IPS DF 6.9 (cell line): Measurements from ENCODE around the gene MAEA.
"Not testable (repeated sequence)": the region's sequence is repeated elsewhere in the genome, so short reads cannot be mapped to it uniquely, and the experiment has no call there.

Experiments used
- DNase-seq: peaks from one replicate; pipeline ENCODE4 v3.0.0-alpha.2; 2013; ENCODE audit warnings: low read depth, low spot score
- H3K27ac ChIP-seq: one replicate; pipeline ENCODE4 v1.5.1; 2013; ENCODE audit warnings: low read length, control low read depth
- H3K27me3 ChIP-seq: 2 replicates; pipeline ENCODE4 v1.6.1; 2013; ENCODE audit warnings: mild to moderate bottlenecking, low read length; ENCODE audit not compliant: control insufficient read depth, insufficient read depth
- H3K36me3 ChIP-seq: 2 replicates; pipeline ENCODE4 v1.6.1; 2013; ENCODE audit warnings: low read length; ENCODE audit not compliant: control insufficient read depth, insufficient read depth
- H3K4me1 ChIP-seq: 2 replicates; pipeline ENCODE4 v1.6.1; 2013; ENCODE audit warnings: low read length; ENCODE audit not compliant: control insufficient read depth, insufficient read depth
- H3K4me3 ChIP-seq: 2 replicates; pipeline ENCODE4 v1.5.1; 2013; ENCODE audit warnings: mild to moderate bottlenecking, low read length
- H3K9me3 ChIP-seq: 2 replicates; pipeline ENCODE4 v1.6.1; 2013; ENCODE audit warnings: low read length, inconsistent platforms; ENCODE audit not compliant: control insufficient read depth, insufficient read depth
- WGBS: extraction: QIAGEN DNeasy Blood & Tissue Kit; methylation state at CpG from one replicate; pipeline ENCODE4 v1.1.7; 2013; ENCODE audit warnings: mixed read lengths, missing lambda C conversion rate; ENCODE audit not compliant: insufficient read length, insufficient coverage; 5-methylcytosine and 5-hydroxymethylcytosine counted together

MAEA gene

GRCh38 chr4:1329408-1330371 lies 40.0 kb downstream of the MAEA start:
- Histone ChIP-seq H3K27me3 (no peaks in the 10 kb centered on the region), H3K9me3 (no peaks in the 10 kb centered on the region), H3K27ac (no peak overlapping the region), H3K4me3 (no peak overlapping the region), H3K36me3 (peaks cover 35% of the 10 kb centered on the region), H3K4me1 (no peaks in the 10 kb centered on the region; the same call in 1 of the 2 replicates)
- no CpG with 5 or more reads among the region's 34 CpGs for WGBS
- DNase-seq: no peak

- no peak overlapping the region for H3K4me3 ChIP-seq
- H3K4me1 ChIP-seq: no peaks in the 10 kb centered on the region; the same call in 1 of the 2 replicates
- WGBS: no CpG with 5 or more reads among the region's 34 CpGs
- H3K27me3 ChIP-seq: no peaks in the 10 kb centered on the region
- H3K9me3 ChIP-seq: no peaks in the 10 kb centered on the region
- DNase-seq: no peak
- H3K36me3 ChIP-seq: peaks cover 30% of the 10 kb centered on the region
- no peak overlapping the region for H3K27ac ChIP-seq
These were observed 41.3 kb downstream of the MAEA start for GRCh38 chr4:1330761-1331590.

- no peak for DNase-seq
- no peaks in the 10 kb centered on the region; the same call in 1 of the 2 replicates for H3K4me1 ChIP-seq
- H3K36me3 ChIP-seq: peaks cover 29% of the 10 kb centered on the region
- no peaks in the 10 kb centered on the region for H3K27me3 ChIP-seq
- no peaks in the 10 kb centered on the region for H3K9me3 ChIP-seq
- H3K4me3 ChIP-seq: no peak overlapping the region
- WGBS: no CpG with 5 or more reads among the region's 21 CpGs
- H3K27ac ChIP-seq: no peak overlapping the region
These were observed 42.1 kb downstream of the MAEA start for GRCh38 chr4:1331591-1332353.

GRCh38 chr4:1332686-1333085 lies 43.0 kb downstream of the MAEA start:
- H3K27me3 ChIP-seq: no peaks in the 10 kb centered on the region
- no peak overlapping the region for H3K27ac ChIP-seq
- H3K4me1 ChIP-seq: no peaks in the 10 kb centered on the region; the same call in 1 of the 2 replicates
- H3K36me3 ChIP-seq: peaks cover 30% of the 10 kb centered on the region
- no peaks in the 10 kb centered on the region for H3K9me3 ChIP-seq
- DNase-seq: no peak
- no CpG with 5 or more reads among the region's 13 CpGs for WGBS
- no peak overlapping the region for H3K4me3 ChIP-seq

- no peaks in the 10 kb centered on the region for H3K9me3 ChIP-seq
- H3K27me3 ChIP-seq: no peaks in the 10 kb centered on the region
- WGBS: no CpG with 5 or more reads among the region's 8 CpGs
- H3K4me3 ChIP-seq: no peak overlapping the region
- no peaks in the 10 kb centered on the region for H3K4me1 ChIP-seq
- H3K27ac ChIP-seq: no peak overlapping the region
- no peak for DNase-seq
- H3K36me3 ChIP-seq: peaks cover 29% of the 10 kb centered on the region
These were observed 43.6 kb downstream of the MAEA start for GRCh38 chr4:1333256-1333655.

GRCh38 chr4:1333851-1334578 lies 44.3 kb downstream of the MAEA start:
- no CpG with 5 or more reads among the region's 12 CpGs for WGBS
- DNase-seq, H3K4me1 ChIP-seq, H3K27me3 ChIP-seq, H3K27ac ChIP-seq, H3K4me3 ChIP-seq, H3K9me3 ChIP-seq: not testable (repeated sequence)
- H3K36me3 ChIP-seq: peaks cover 29% of the 10 kb centered on the region

GRCh38 chr4:1334579-1334895 lies 44.8 kb downstream of the MAEA start:
- Histone ChIP-seq H3K4me3 (no peak overlapping the region), H3K9me3 (no peaks in the 10 kb centered on the region), H3K27me3 (no peaks in the 10 kb centered on the region), H3K27ac (no peak overlapping the region), H3K36me3 (peaks cover 28% of the 10 kb centered on the region), H3K4me1 (no peaks in the 10 kb centered on the region)
- no peak for DNase-seq
- WGBS: no CpG with 5 or more reads among the region's 6 CpGs

- H3K4me3 ChIP-seq, H3K4me1 ChIP-seq, DNase-seq, H3K27ac ChIP-seq, H3K9me3 ChIP-seq, H3K27me3 ChIP-seq: not testable (repeated sequence)
- peaks cover 36% of the 10 kb centered on the region for H3K36me3 ChIP-seq
- WGBS: no CpG with 5 or more reads among the region's 4 CpGs
These were observed 45.6 kb downstream of the MAEA start for GRCh38 chr4:1335193-1335883.

- Histone ChIP-seq H3K4me3 (no peak overlapping the region), H3K9me3 (no peaks in the 10 kb centered on the region), H3K4me1 (no peaks in the 10 kb centered on the region), H3K27ac (no peak overlapping the region), H3K36me3 (peaks cover 41% of the 10 kb centered on the region), H3K27me3 (no peaks in the 10 kb centered on the region)
- DNase-seq: no peak
- no CpG with 5 or more reads among the region's 7 CpGs for WGBS
These were observed 46.4 kb downstream of the MAEA start for GRCh38 chr4:1336088-1336491.
